GM23338 (cell line): ENCODE measurements around the gene ASPG. TPM values are rescaled to one million over a fixed set of nuclear protein-coding genes. Genes with fewer than 3 reads are reported as not detected.

Source experiments
- ATAC-seq: fragments of 200-7000 bp; cut with Tn5 transposase; 3 replicates; pipeline ENCODE4 v1.9.1; 2020
- DNase-seq: peaks from one replicate; pipeline ENCODE4 v3.0.0-alpha.2; 2015; ENCODE audit warnings: low spot score
- H2AFZ ChIP-seq: fragments of 200-600 bp; sonication (generic); 2 replicates; pipeline ENCODE4 v1.8.0; 2016; ENCODE audit warnings: antibody characterized with exemption, mild to moderate bottlenecking, moderate library complexity
- H3F3A ChIP-seq: fragments of 200-600 bp; sonication (generic); replicated peaks from 2 replicates; pipeline ENCODE4 v1.8.0; 2017; ENCODE audit warnings: antibody characterized with exemption, mixed run types, low read depth
- H3K27ac ChIP-seq: fragments of 200-600 bp; sonication (generic); 2 replicates; pipeline ENCODE4 v1.6.1; 2016; ENCODE audit warnings: low read depth
- H3K27me3 ChIP-seq: fragments of 200-600 bp; sonication (generic); 2 replicates; pipeline ENCODE4 v1.8.0; 2016; ENCODE audit warnings: mild to moderate bottlenecking, mixed run types, moderate library complexity; ENCODE audit not compliant: insufficient read depth
- H3K36me3 ChIP-seq: fragments of 200-600 bp; sonication (generic); 2 replicates; pipeline ENCODE4 v1.8.0; 2016; ENCODE audit warnings: mild to moderate bottlenecking; ENCODE audit not compliant: insufficient read depth
- H3K4me1 ChIP-seq: fragments of 200-600 bp; sonication (generic); 2 replicates; pipeline ENCODE4 v1.8.0; 2016; ENCODE audit warnings: mild to moderate bottlenecking, moderate library complexity; ENCODE audit not compliant: insufficient read depth
- H3K4me2 ChIP-seq: fragments of 200-600 bp; sonication (generic); 2 replicates; pipeline ENCODE4 v1.7.1; 2017; ENCODE audit warnings: mixed run types
- H3K4me3 ChIP-seq: fragments of 200-600 bp; sonication (generic); 2 replicates; pipeline ENCODE4 v1.6.1; 2016; ENCODE audit warnings: mixed run types
- H3K79me2 ChIP-seq: fragments of 200-600 bp; sonication (generic); replicated peaks from 2 replicates; pipeline ENCODE4 v1.8.0; 2017; ENCODE audit warnings: mild to moderate bottlenecking; ENCODE audit not compliant: insufficient read depth
- H3K9me2 ChIP-seq: fragments of 200-600 bp; sonication (generic); 2 replicates; pipeline ENCODE4 v1.8.0; 2017; ENCODE audit not compliant: insufficient read depth
- H4K20me1 ChIP-seq: fragments of 200-600 bp; sonication (generic); replicated peaks from 2 replicates; pipeline ENCODE4 v1.8.0; 2017; ENCODE audit warnings: mild to moderate bottlenecking; ENCODE audit not compliant: insufficient read depth
- H3K27ac Mint-ChIP-seq: 2 replicates; pipeline ENCODE4 v1.8.0; 2020; ENCODE audit warnings: inconsistent platforms, mild to moderate bottlenecking, moderate library complexity, mixed read lengths
- H3K27me3 Mint-ChIP-seq: 3 replicates; pipeline ENCODE4 v1.8.0; 2022; ENCODE audit warnings: low read depth, mild to moderate bottlenecking, moderate library complexity, mixed read lengths, inconsistent platforms; ENCODE audit not compliant: insufficient read depth, poor library complexity
- H3K36me3 Mint-ChIP-seq: 3 replicates; pipeline ENCODE4 v1.8.0; 2021; ENCODE audit warnings: low read depth, mild to moderate bottlenecking, inconsistent platforms, moderate library complexity, mixed read lengths
- H3K4me1 Mint-ChIP-seq: 3 replicates; pipeline ENCODE4 v1.8.0; 2020; ENCODE audit warnings: mild to moderate bottlenecking, inconsistent platforms, mixed read lengths
- H3K4me3 Mint-ChIP-seq: 3 replicates; pipeline ENCODE4 v1.8.0; 2021; ENCODE audit warnings: moderate library complexity, mild to moderate bottlenecking, inconsistent platforms, mixed read lengths
- H3K9me3 Mint-ChIP-seq: 3 replicates; pipeline ENCODE4 v1.8.0; 2020; ENCODE audit warnings: moderate library complexity, mild to moderate bottlenecking, inconsistent platforms, mixed read lengths
- CREB1 ChIP-seq: fragments of 250-450 bp; sonication (Bioruptor Pico); IDR thresholded peaks from 2 replicates; pipeline ENCODE4 v1.5.0; 2020; ENCODE audit warnings: low read depth, mild to moderate bottlenecking, moderate library complexity
- EZH2 ChIP-seq: fragments of 200-600 bp; sonication (generic); IDR thresholded peaks from one replicate; pipeline ENCODE4 v1.8.0; 2017; ENCODE audit warnings: antibody characterized with exemption, mild to moderate bottlenecking, low read depth; ENCODE audit not compliant: unreplicated experiment
- EZH2phosphoT487 ChIP-seq: fragments of 200-600 bp; sonication (generic); IDR thresholded peaks from one replicate; pipeline ENCODE4 v1.8.1; 2018; ENCODE audit warnings: antibody characterized with exemption; ENCODE audit not compliant: unreplicated experiment
- JUNB ChIP-seq: IDR thresholded peaks from one replicate; pipeline ENCODE4 v1.6.1; 2016; ENCODE audit warnings: antibody characterized with exemption; ENCODE audit not compliant: unreplicated experiment
- NANOG ChIP-seq: IDR thresholded peaks from 2 replicates; pipeline ENCODE4 v1.6.1; 2016; ENCODE audit warnings: antibody characterized with exemption, borderline replicate concordance
- STAT1 ChIP-seq: IDR thresholded peaks from one replicate; pipeline ENCODE4 v1.6.1; 2016; ENCODE audit warnings: antibody characterized with exemption; ENCODE audit not compliant: unreplicated experiment
- ZNF114 ChIP-seq: fragments of 250-450 bp; sonication (Bioruptor Pico); IDR thresholded peaks from 2 replicates; pipeline ENCODE4 v1.5.0; 2020; ENCODE audit warnings: mild to moderate bottlenecking, moderate library complexity
- ZNF331 ChIP-seq: fragments of 250-450 bp; sonication (Bioruptor Pico); IDR thresholded peaks from 2 replicates; pipeline ENCODE4 v1.5.0; 2020; ENCODE audit warnings: low read depth, mild to moderate bottlenecking, moderate library complexity
- polyA plus RNA-seq: library from polyadenylated mRNA; unstranded; fragments of >200 nt; fragmentation: Nextera tagmentation; extraction: Ambion mirVana; gene quantifications from 2 replicates; pipeline ENCODE4 v1.2.1, GENCODE V29; 2016
- total RNA-seq: library from RNA; depleted of rRNA; stranded (reverse); fragments of >200 nt; shearing (Covaris generic); gene quantifications from 2 replicates; pipeline ENCODE4 v1.2.3, GENCODE V29; 2014
- TF ChIP-seq, protein P1 (sequence below), 2 experiments: fragments of 200-600 bp in 1 of 2; sonication (generic) in 1 of 2; conservative IDR thresholded peaks; 2 replicates each; pipeline versions ENCODE4 v1.5.1 to v1.6.1; 2016 to 2017; ENCODE audit warnings: antibody characterized with exemption in 2 of 2, low read depth in 2 of 2, mild to moderate bottlenecking in 2 of 2, moderate library complexity in 1 of 2
- TF ChIP-seq, protein P2 (sequence below): IDR thresholded peaks from 2 replicates; pipeline ENCODE4 v1.6.1; 2016; ENCODE audit warnings: antibody characterized with exemption
- TF ChIP-seq, protein P3 (sequence below): fragments of 250-450 bp; sonication (Bioruptor Pico); IDR thresholded peaks from 2 replicates; pipeline ENCODE4 v1.5.0; 2020; ENCODE audit warnings: mild to moderate bottlenecking, moderate library complexity
- TF ChIP-seq, protein P4 (sequence below): IDR thresholded peaks from one replicate; pipeline ENCODE4 v1.6.1; 2018; ENCODE audit warnings: antibody characterized with exemption; ENCODE audit not compliant: unreplicated experiment

The ASPG gene
- total and polyA plus RNA-seq, 2 experiments from 2014 or later = 0.61 to 6.2 TPM

DNA sequence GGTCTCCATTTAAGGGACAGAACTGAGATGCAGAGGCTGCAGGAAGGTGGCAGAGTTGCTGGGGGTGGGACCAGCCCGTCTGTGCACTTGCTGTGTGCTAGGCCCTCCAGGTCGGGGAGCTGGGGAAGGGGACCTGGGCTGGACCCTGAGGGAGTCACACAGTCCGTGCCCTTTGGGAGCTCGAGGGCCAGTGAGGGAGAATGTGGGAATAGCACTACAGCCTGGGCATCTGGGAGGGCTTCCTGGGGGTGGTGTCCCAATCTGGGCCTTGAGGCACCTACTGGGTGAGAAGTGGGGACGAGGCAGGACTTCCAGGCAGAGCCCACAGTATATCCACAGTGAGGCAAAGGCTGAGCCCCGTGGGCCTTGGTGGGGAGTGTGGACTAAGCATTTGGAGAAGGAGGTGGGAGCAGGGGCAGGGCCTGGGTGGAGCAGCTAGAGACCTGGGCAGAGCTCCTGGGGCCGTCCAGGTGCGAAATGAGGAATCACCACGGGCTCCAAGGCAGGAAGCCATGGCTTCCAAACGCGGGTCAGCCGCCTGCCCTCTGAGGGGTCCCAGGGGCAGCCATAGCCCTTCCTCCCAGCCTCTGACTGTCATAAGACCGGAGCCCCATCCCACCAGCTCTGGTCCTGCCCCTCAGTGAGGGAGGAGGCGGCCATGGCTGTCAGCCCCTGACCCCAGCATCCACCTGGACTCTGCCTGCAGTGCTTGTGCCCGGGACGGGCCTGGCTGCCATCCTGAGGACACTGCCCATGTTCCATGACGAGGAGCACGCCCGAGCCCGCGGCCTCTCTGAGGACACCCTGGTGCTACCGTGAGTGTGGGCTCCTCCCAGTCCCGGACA lies 6.6 kb downstream of the ASPG start:
- peaks cover 8% of the 10 kb centered on the region for H3K27me3 Mint-ChIP-seq

More for the DNA sequence above, 6.6 kb downstream of the ASPG start:
- Histone ChIP-seq H3K4me2 (no peak overlapping the region), H3K27ac (no peak overlapping the region), H4K20me1 (no peaks in the 10 kb centered on the region), H3K4me1 (peaks cover 5% of the 10 kb centered on the region; the same call in 1 of the 2 replicates), H3K4me3 (no peak overlapping the region), H3K27me3 (no peaks in the 10 kb centered on the region), H3F3A (no peaks in the 10 kb centered on the region), H3K36me3 (no peaks in the 10 kb centered on the region), H3K9me2 (no peaks in the 10 kb centered on the region), H2AFZ (no peak overlapping the region), H3K79me2 (no peaks in the 10 kb centered on the region)
- Mint-ChIP-seq H3K4me1 (peaks cover 7% of the 10 kb centered on the region; the same call in 2 of the 3 replicates), H3K27ac (no peak overlapping the region), H3K9me3 (0 out of 3 replicates have a peak, but pooled peaks cover 2% of the 10 kb centered on the region), H3K4me3 (no peak overlapping the region), H3K36me3 (no peaks in the 10 kb centered on the region)
- DNase-seq (no peak), ATAC-seq (no peak)
- TF ChIP-seq CREB1 = no peak
- TF ChIP-seq, protein P1, sequence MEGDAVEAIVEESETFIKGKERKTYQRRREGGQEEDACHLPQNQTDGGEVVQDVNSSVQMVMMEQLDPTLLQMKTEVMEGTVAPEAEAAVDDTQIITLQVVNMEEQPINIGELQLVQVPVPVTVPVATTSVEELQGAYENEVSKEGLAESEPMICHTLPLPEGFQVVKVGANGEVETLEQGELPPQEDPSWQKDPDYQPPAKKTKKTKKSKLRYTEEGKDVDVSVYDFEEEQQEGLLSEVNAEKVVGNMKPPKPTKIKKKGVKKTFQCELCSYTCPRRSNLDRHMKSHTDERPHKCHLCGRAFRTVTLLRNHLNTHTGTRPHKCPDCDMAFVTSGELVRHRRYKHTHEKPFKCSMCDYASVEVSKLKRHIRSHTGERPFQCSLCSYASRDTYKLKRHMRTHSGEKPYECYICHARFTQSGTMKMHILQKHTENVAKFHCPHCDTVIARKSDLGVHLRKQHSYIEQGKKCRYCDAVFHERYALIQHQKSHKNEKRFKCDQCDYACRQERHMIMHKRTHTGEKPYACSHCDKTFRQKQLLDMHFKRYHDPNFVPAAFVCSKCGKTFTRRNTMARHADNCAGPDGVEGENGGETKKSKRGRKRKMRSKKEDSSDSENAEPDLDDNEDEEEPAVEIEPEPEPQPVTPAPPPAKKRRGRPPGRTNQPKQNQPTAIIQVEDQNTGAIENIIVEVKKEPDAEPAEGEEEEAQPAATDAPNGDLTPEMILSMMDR (conservative IDR thresholded peaks at IDR 0.05; ENCODE audit: low read depth in 2 of 2) = no peak
- no peak for TF ChIP-seq JUNB
- no peak for TF ChIP-seq STAT1
- TF ChIP-seq, protein P2, sequence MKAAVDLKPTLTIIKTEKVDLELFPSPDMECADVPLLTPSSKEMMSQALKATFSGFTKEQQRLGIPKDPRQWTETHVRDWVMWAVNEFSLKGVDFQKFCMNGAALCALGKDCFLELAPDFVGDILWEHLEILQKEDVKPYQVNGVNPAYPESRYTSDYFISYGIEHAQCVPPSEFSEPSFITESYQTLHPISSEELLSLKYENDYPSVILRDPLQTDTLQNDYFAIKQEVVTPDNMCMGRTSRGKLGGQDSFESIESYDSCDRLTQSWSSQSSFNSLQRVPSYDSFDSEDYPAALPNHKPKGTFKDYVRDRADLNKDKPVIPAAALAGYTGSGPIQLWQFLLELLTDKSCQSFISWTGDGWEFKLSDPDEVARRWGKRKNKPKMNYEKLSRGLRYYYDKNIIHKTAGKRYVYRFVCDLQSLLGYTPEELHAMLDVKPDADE = no peak
- TF ChIP-seq NANOG = no peak
- no peak for TF ChIP-seq EZH2phosphoT487
- TF ChIP-seq, protein P3, sequence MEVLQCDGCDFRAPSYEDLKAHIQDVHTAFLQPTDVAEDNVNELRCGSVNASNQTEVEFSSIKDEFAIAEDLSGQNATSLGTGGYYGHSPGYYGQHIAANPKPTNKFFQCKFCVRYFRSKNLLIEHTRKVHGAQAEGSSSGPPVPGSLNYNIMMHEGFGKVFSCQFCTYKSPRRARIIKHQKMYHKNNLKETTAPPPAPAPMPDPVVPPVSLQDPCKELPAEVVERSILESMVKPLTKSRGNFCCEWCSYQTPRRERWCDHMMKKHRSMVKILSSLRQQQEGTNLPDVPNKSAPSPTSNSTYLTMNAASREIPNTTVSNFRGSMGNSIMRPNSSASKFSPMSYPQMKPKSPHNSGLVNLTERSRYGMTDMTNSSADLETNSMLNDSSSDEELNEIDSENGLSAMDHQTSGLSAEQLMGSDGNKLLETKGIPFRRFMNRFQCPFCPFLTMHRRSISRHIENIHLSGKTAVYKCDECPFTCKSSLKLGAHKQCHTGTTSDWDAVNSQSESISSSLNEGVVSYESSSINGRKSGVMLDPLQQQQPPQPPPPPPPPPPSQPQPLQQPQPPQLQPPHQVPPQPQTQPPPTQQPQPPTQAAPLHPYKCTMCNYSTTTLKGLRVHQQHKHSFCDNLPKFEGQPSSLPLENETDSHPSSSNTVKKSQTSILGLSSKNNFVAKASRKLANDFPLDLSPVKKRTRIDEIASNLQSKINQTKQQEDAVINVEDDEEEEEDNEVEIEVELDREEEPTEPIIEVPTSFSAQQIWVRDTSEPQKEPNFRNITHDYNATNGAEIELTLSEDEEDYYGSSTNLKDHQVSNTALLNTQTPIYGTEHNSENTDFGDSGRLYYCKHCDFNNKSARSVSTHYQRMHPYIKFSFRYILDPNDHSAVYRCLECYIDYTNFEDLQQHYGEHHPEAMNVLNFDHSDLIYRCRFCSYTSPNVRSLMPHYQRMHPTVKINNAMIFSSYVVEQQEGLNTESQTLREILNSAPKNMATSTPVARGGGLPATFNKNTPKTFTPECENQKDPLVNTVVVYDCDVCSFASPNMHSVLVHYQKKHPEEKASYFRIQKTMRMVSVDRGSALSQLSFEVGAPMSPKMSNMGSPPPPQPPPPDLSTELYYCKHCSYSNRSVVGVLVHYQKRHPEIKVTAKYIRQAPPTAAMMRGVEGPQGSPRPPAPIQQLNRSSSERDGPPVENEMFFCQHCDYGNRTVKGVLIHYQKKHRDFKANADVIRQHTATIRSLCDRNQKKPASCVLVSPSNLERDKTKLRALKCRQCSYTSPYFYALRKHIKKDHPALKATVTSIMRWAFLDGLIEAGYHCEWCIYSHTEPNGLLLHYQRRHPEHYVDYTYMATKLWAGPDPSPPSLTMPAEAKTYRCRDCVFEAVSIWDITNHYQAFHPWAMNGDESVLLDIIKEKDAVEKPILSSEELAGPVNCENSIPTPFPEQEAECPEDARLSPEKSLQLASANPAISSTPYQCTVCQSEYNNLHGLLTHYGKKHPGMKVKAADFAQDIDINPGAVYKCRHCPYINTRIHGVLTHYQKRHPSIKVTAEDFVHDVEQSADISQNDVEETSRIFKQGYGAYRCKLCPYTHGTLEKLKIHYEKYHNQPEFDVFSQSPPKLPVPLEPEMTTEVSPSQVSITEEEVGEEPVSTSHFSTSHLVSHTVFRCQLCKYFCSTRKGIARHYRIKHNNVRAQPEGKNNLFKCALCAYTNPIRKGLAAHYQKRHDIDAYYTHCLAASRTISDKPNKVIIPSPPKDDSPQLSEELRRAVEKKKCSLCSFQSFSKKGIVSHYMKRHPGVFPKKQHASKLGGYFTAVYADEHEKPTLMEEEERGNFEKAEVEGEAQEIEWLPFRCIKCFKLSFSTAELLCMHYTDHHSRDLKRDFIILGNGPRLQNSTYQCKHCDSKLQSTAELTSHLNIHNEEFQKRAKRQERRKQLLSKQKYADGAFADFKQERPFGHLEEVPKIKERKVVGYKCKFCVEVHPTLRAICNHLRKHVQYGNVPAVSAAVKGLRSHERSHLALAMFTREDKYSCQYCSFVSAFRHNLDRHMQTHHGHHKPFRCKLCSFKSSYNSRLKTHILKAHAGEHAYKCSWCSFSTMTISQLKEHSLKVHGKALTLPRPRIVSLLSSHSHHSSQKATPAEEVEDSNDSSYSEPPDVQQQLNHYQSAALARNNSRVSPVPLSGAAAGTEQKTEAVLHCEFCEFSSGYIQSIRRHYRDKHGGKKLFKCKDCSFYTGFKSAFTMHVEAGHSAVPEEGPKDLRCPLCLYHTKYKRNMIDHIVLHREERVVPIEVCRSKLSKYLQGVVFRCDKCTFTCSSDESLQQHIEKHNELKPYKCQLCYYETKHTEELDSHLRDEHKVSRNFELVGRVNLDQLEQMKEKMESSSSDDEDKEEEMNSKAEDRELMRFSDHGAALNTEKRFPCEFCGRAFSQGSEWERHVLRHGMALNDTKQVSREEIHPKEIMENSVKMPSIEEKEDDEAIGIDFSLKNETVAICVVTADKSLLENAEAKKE (CRISPR knock-in tag) = no peak
- TF ChIP-seq EZH2 = no peak
- no peak for TF ChIP-seq ZNF331 (CRISPR knock-in tag)
- no peak for TF ChIP-seq ZNF114 (CRISPR knock-in tag)
- TF ChIP-seq, protein P4, sequence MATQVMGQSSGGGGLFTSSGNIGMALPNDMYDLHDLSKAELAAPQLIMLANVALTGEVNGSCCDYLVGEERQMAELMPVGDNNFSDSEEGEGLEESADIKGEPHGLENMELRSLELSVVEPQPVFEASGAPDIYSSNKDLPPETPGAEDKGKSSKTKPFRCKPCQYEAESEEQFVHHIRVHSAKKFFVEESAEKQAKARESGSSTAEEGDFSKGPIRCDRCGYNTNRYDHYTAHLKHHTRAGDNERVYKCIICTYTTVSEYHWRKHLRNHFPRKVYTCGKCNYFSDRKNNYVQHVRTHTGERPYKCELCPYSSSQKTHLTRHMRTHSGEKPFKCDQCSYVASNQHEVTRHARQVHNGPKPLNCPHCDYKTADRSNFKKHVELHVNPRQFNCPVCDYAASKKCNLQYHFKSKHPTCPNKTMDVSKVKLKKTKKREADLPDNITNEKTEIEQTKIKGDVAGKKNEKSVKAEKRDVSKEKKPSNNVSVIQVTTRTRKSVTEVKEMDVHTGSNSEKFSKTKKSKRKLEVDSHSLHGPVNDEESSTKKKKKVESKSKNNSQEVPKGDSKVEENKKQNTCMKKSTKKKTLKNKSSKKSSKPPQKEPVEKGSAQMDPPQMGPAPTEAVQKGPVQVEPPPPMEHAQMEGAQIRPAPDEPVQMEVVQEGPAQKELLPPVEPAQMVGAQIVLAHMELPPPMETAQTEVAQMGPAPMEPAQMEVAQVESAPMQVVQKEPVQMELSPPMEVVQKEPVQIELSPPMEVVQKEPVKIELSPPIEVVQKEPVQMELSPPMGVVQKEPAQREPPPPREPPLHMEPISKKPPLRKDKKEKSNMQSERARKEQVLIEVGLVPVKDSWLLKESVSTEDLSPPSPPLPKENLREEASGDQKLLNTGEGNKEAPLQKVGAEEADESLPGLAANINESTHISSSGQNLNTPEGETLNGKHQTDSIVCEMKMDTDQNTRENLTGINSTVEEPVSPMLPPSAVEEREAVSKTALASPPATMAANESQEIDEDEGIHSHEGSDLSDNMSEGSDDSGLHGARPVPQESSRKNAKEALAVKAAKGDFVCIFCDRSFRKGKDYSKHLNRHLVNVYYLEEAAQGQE = no peak
